Fibroblast of peridontal ligament (primary cell): ENCODE data around the gene SHISA6.

ENCODE experiments used
- DNase-seq: peaks from one replicate; pipeline ENCODE4 v3.0.0-alpha.2; 2010; ENCODE audit errors: extremely low read depth

SHISA6 gene

DNA sequence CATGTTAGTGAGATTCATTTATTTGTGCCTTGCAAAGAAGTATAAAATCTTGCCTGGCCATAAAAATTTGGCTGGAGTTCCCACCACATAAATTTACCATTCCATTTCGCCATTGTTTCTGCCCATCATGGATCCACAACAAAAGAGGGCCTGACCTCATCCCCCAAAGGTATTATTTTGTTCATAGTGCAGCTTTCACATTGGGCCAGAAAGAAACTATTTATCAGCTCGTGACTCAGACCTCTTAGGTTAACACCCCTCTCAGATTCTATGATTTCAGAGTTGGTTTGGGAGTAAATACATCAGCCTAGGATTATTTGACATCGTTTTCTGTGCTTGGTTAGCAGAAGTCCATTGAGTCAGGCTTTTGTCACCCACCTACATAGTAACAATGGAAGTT, 108.1 kb downstream of the SHISA6 start:
- DNase-seq: no peak

- no peak for DNase-seq
These were observed 110.5 kb downstream of the SHISA6 start for GRCh38 chr17:11351479-11351878.

GRCh38 chr17:11353601-11354000, 112.6 kb downstream of the SHISA6 start:
- DNase-seq: no peak

- no peak for DNase-seq
These were observed 115.4 kb downstream of the SHISA6 start for GRCh38 chr17:11356371-11356770.

GRCh38 chr17:11363565-11364117, 122.6 kb downstream of the SHISA6 start:
- DNase-seq: no peak

DNA sequence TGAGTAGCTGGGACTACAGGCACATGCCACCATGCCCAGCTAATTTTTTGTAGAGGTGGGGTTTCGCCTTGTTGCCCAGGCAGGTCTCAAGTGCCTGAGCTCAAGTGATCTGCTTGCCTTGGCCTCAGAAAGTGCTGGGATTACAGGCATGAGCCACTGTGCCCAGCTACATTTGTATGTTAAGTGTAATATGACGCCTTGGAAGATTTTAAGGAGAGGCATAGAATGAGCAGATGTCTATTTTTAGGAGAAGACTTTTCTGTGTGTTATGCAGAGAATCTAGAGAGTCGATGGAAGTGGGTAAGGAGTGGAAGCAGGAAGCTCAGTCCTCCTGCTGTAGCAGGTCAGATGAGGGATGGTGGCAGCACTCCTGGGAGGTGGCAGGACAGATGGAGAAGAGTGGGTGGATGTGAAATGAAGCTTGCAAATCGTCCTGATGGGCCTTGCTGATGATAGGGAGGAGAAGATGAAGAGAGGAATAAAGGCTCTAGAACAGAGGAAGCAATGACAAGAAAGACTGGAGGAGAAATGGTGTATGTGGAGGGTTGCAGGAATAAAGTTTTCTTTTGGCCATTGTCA, 125.3 kb downstream of the SHISA6 start:
- no peak for DNase-seq

DNA sequence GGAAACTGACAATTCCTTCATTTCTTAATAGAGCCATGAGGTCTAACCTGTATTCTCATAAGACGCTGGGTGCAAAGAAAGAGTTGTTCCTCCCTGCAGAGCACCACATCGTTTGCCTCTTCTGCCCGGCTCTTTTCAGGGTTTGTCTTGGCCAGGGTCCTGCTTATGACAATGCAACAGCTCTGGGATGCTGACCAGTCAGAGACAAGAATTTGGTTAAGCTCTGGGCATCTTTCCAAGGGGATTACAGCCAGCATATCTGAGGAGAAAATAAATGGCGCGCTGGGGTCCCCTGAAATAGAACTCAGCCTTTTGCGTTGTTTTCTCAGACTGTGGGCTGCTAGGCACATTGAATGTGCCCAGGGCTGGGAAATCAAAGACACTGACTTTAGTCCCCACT, 128.6 kb downstream of the SHISA6 start:
- DNase-seq: no peak

DNA sequence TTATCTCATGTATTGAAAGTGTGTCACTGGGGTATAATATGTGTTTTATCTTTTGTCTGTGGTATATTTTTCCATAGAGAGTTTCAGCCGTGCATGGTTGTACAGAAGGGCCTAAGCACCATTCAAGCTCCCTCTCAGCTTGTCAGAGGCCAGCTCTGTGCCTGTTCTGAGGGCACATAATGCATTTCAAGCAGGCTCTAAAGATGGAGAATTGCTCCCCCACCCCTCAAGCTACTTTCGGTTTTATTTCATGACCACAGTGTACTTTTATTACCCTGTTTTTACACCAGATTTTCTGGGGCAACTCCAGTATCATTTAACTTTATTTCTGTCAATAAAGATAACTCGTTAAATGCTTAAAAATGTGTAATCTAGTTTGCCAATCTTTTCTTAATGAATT, 131.7 kb downstream of the SHISA6 start:
- no peak for DNase-seq

DNA sequence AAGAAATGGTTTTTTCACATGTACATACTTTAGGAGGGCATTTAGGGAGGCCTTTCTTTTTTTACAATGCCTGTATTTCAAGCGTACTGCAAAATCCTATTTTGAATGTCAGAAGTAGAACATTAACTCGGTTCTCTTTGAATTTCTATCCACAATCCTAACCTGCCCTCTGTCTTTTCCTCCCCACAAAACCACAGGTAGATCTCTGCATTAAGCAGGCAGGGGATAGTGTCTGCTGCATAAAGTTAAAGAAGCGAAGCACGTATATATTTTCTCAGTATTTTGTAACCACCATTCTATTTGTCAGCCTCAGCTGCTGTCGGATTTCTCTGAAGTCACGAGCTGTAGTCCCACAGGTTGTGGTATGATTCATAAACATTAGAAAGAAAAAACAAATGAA, 137.5 kb downstream of the SHISA6 start:
- DNase-seq: no peak

DNA sequence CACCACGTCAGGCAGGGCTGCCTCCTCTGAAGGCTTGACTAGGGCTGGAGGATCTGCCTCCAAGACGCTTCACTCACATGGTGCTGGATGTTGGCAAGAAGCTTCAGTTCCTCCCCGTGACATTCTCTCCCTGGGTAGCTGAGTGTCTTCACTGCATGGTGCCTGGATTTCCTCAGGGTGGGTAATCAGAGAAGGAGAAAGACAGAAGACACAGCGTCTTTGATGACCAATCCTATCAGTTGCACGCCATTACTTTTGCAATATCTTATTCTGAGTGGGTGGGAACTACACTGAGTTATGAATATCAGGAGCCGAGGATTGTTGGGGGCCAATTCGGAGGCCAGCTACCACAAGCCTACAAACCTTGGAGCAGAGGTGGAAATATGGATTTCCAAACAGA, 139.7 kb downstream of the SHISA6 start:
- DNase-seq: no peak

DNA sequence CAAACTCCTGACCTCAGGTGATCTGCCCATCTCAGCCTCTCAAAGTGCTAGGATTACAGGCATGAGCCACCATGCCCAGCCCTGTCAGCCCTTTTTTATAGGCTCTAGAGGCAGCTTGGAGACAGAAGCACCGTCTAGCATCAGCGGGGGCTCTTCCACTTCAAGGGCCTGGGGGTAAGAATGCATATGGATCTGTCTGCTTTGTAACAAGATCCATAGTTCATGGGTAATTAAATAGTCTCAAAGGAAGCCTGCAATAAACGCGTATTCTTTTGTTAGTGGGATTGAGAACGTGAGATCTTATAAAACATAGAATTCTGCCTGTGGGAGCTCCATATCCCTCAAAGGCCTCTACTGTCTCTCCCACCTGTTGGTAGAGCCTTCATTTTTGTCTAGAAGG, 142.1 kb downstream of the SHISA6 start:
- no peak for DNase-seq

DNA sequence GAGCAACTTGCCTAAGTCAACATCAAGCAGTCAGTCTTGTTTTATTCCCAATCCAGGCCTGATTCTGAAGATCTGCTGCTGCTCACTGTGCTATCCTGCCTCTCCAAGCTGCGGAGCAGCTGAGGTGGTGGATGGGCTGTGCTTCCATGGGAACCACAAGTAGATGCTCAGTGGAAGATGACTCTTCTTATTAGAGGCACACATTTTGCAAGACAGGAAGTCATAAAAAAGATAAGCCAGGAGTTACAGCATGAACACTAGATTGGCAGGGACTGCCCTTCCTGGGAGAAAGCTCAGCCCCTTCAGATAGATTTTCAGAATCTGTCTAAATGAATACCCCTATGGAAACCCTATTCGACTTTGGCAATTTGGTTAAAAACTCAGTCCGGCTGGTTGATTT, 143.1 kb downstream of the SHISA6 start:
- DNase-seq: no peak

- no peak for DNase-seq
These were observed 146.6 kb downstream of the SHISA6 start for GRCh38 chr17:11387610-11388009.

DNA sequence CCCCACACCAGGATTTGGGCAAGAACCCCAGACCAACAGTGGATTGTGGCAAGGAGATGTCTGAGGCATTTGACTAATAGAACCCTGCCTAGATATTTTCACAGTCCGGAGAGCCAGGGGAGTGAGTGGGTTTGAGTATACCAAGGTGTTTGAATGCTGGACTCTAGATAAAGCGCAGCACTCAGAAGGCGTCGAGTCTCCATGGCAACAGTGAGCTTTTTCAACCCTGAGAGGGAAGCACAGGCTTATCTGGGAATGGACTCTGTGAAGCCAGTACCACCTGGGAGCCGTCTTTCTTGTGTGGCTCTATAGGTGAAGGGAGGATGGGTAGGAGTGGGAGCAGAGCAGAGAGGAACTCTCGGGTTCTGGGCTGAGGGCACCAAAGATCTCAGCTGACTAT, 147.0 kb downstream of the SHISA6 start:
- no peak for DNase-seq

- no peak for DNase-seq
These were observed 148.6 kb downstream of the SHISA6 start for GRCh38 chr17:11389583-11389982.

DNA sequence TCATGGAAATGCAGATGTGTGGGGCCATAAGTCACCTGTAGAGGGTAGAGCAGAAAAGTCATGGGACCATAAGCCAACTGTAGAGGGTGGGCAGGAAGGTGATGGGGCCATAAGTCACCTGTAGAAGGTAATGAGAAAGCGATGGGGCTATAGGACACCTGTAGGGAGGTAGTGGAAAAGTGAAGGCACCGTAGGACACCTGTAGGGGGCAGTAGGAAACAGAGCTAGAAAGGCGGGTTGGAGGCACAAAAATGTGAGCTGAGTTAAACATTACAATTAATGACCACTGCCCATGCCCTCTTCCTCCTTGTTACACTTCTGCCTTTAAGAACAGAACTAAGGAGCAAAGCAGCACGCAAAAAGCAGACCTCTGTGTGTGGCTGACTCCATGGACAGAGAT, 150.1 kb downstream of the SHISA6 start:
- no peak for DNase-seq

DNA sequence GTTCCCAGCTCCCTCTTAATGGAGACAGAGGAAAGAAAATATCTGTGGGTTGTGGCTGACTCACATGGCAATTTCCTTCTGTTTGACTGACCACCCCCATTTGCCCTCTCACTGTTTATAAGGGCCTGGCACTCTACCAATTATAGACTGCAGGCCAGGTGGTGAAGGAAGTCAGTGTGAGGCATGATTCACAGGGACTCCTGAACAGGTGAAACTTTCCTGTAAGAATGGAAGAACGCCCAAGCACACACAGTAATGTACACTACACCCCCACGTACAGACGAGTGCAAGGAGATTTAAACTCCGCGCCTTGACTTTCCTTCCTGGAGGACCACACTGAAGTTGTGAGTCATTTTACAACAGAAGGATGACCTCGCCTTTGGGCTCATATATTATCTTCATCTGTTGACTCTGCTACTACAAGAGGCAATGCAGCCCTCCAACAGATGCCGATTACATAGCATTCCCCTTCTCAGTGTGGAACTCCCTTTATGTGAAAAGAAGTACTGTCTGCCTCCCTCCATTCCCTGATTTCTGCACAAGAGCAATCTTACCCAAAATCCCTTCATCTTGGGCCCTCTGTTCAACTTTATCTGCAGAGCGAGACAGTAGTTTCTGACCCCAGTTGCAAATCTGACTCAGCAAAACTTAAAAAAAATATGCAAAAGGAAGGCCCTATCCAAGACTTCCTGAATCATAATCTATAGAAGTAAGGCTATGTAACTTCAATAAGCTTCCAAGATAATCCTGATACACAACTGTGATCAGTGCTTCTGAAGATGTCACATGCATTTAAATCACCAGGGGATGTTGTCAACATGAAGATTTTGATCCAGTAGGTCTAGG, 163.6 kb downstream of the SHISA6 start:
- no peak for DNase-seq

DNA sequence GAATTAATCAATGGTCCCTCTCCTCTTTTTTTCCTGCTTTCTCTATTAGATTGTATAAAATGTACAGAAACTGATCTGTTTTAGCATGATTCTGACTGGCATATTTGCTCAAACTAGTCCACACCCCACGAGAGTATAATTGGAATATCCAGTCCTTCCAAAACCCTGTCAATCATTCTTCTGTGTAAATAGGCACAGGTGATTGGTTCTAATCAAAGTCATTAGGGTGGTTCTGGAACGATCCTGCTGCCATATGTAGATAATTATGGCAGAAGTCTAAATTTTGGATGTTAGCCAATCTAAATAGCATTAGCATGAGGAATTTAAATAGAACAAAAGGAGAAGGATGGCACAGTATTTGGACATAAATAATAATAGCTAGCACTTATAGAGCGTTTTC, 165.7 kb downstream of the SHISA6 start:
- no peak for DNase-seq

DNA sequence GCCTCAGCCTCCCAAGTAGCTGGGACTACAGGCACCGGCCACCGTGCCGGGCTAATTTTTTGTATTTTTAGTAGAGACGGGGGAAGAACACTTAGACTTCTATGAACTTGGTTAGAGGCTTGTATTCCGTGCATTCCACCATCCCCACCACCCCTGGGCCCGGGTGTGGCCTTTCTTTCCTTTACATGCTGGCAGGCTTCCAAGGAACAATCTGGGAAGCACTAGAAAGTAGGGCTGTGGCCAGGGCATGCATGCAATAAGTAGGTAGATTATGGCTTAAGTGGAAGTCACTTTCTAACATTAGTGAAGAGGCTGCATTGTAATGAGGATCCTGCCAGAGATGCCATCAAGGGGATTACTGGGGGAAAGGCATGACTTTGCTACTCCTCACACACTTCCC, 171.6 kb downstream of the SHISA6 start:
- DNase-seq: no peak

- no peak for DNase-seq
These were observed 177.3 kb downstream of the SHISA6 start for GRCh38 chr17:11418342-11418741.

DNA sequence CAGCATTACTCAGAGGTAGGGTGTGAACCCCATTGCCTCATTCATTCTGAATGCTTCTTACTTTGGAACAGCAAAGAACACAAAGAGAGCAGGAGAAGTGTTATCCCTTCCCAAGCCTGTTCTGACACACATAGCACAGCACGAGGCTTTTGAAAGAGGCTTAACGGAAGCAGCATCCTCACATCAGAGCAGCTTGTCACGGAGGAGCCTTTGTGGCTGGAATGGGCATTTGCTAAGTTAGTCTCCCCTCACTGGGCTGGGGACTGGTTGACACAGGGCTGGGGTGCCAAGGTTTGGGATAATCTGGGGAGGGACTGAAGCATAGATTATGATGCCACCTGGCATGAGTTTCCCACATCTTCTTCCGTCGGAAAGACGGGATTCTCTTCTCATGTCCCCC, 189.7 kb downstream of the SHISA6 start:
- DNase-seq: no peak

- no peak for DNase-seq
These were observed 197.7 kb downstream of the SHISA6 start for GRCh38 chr17:11438673-11439072.

DNA sequence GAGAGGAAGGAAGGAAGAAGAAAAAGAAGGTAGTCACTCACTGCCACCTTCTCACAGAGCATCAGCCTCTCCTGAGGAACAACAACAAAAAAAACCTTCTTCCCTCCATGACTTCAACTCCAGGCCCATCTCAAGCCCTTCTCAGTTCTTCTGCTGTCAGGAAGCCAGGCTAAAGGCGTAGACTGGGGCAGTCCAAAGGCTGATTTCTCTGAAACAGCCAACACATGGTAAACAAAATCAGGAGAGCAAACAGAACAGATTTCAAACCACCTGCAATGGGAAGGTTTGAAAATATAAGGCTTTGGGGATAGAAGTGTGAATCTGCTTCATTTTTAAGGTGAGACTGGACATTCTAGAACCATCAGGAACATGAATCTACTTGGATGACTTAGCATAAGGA, 200.0 kb downstream of the SHISA6 start:
- DNase-seq: no peak
